ENCODE measurements around the gene GPR151.

DNA sequence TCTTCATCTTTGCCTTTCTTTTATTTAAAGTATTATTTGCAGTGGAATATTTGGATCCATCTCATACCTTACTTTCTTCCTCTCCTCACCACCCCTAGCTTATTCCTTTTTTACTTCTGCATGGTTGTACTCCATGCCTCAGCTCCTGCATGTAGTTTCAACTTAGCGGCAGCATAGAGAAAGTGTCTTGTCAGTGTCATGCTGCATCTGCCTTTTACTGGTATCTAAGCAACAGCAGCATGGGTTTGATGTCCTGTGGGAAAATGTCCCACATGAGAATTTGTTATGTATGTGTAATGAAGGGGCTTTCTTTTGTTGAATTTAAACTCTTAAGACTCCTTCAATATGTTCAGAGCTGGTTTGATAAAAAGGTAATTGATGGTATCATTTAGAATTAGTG, 48.2 kb downstream of the GPR151 start:
- TF ChIP-seq, protein P1, sequence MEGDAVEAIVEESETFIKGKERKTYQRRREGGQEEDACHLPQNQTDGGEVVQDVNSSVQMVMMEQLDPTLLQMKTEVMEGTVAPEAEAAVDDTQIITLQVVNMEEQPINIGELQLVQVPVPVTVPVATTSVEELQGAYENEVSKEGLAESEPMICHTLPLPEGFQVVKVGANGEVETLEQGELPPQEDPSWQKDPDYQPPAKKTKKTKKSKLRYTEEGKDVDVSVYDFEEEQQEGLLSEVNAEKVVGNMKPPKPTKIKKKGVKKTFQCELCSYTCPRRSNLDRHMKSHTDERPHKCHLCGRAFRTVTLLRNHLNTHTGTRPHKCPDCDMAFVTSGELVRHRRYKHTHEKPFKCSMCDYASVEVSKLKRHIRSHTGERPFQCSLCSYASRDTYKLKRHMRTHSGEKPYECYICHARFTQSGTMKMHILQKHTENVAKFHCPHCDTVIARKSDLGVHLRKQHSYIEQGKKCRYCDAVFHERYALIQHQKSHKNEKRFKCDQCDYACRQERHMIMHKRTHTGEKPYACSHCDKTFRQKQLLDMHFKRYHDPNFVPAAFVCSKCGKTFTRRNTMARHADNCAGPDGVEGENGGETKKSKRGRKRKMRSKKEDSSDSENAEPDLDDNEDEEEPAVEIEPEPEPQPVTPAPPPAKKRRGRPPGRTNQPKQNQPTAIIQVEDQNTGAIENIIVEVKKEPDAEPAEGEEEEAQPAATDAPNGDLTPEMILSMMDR (conservative IDR thresholded peaks at IDR 0.05; ENCODE audit: low read length) = no peak
- TF ChIP-seq EZH2phosphoT487 (IDR thresholded peaks at IDR 0.05; ENCODE audit: borderline replicate concordance, low read depth, low read length) = no peak

All from OCI-LY7 (cell line).